SK-N-MC (cell line): ENCODE measurements around the gene RALGAPA2.

ENCODE experiments used
- EZH2 ChIP-seq: fragments of 200-600 bp; sonication (generic); IDR thresholded peaks from one replicate; pipeline ENCODE4 v1.6.1; 2017; ENCODE audit warnings: antibody characterized with exemption
- POLR2AphosphoS5 ChIP-seq: IDR thresholded peaks from 2 replicates; pipeline ENCODE4 v1.6.1; 2012; ENCODE audit warnings: mild to moderate bottlenecking, low read depth, low read length, borderline replicate concordance

GRCh38 chr20:20520776-20521175 is 191.7 kb downstream of the RALGAPA2 start:
- TF ChIP-seq EZH2 (no peak), POLR2AphosphoS5 (no peak)
